H9 (cell line): ENCODE data around the gene KIF21B. TPM values are rescaled to one million over a fixed set of nuclear protein-coding genes. Genes with fewer than 3 reads are reported as not detected.
A peak's percentile ranks its signal among the peaks of the same experiment; 100 is the strongest.

Source experiments
- DNase-seq: peaks from one replicate; pipeline ENCODE4 v3.0.0-alpha.2; 2017
- H2AFZ ChIP-seq: one replicate; pipeline ENCODE4 v1.6.1; 2013; ENCODE audit warnings: mild to moderate bottlenecking, low read length, control low read depth, moderate library complexity
- H2AK5ac ChIP-seq: 2 replicates; pipeline ENCODE4 v1.6.1; 2013; ENCODE audit warnings: low read length, control low read depth, mixed read lengths; ENCODE audit not compliant: insufficient read length
- H2BK120ac ChIP-seq: one replicate; pipeline ENCODE4 v1.6.1; 2013; ENCODE audit warnings: low read depth, mild to moderate bottlenecking, low read length, control low read depth, inconsistent platforms; ENCODE audit not compliant: poor library complexity, severe bottlenecking
- H2BK12ac ChIP-seq: 2 replicates; pipeline ENCODE4 v1.6.1; 2013; ENCODE audit warnings: low read length, control low read depth, mixed read lengths, low read depth; ENCODE audit not compliant: insufficient read length
- H2BK15ac ChIP-seq: 2 replicates; pipeline ENCODE4 v1.6.1; 2013; ENCODE audit warnings: low read depth, low read length, control low read depth
- H2BK20ac ChIP-seq: one replicate; pipeline ENCODE4 v1.6.1; 2013; ENCODE audit warnings: low read depth, mild to moderate bottlenecking, low read length, control low read depth, inconsistent platforms; ENCODE audit not compliant: poor library complexity, severe bottlenecking
- H2BK5ac ChIP-seq: 2 replicates; pipeline ENCODE4 v1.6.1; 2013; ENCODE audit warnings: low read length, control low read depth, mixed read lengths; ENCODE audit not compliant: insufficient read length
- H3K14ac ChIP-seq: 2 replicates; pipeline ENCODE4 v1.6.1; 2013; ENCODE audit warnings: low read length, control low read depth; ENCODE audit not compliant: insufficient read depth
- H3K18ac ChIP-seq: 2 replicates; pipeline ENCODE4 v1.6.1; 2013; ENCODE audit warnings: low read depth, mild to moderate bottlenecking, mixed read lengths, low read length, control low read depth; ENCODE audit not compliant: insufficient read length
- H3K23ac ChIP-seq: 2 replicates; pipeline ENCODE4 v1.6.1; 2013; ENCODE audit warnings: low read length, control low read depth, mixed read lengths, low read depth; ENCODE audit not compliant: insufficient read length
- H3K23me2 ChIP-seq: 2 replicates; pipeline ENCODE4 v1.6.1; 2013; ENCODE audit warnings: low read depth, mild to moderate bottlenecking, mixed read lengths, low read length, control low read depth; ENCODE audit not compliant: insufficient read length, poor library complexity, severe bottlenecking
- H3K27ac ChIP-seq: 2 replicates; pipeline ENCODE4 v1.5.1; 2013; ENCODE audit warnings: low read length, control low read depth, mixed read lengths, low read depth; ENCODE audit not compliant: insufficient read length
- H3K27me3 ChIP-seq: 2 replicates; pipeline ENCODE4 v1.6.1; 2013; ENCODE audit warnings: low read length, control low read depth, inconsistent platforms; ENCODE audit not compliant: insufficient read depth
- H3K4ac ChIP-seq: 2 replicates; pipeline ENCODE4 v1.6.1; 2013; ENCODE audit warnings: low read depth, mild to moderate bottlenecking, control low read depth, inconsistent platforms, low read length, moderate library complexity
- H3K4me1 ChIP-seq: 2 replicates; pipeline ENCODE4 v1.6.1; 2013; ENCODE audit warnings: low read length, control low read depth, inconsistent platforms; ENCODE audit not compliant: insufficient read depth
- H3K4me2 ChIP-seq: 2 replicates; pipeline ENCODE4 v1.6.1; 2013; ENCODE audit warnings: low read length, control low read depth, mixed read lengths; ENCODE audit not compliant: insufficient read length, insufficient read depth
- H3K56ac ChIP-seq: 2 replicates; pipeline ENCODE4 v1.6.1; 2013; ENCODE audit warnings: low read depth, mild to moderate bottlenecking, mixed read lengths, low read length, control low read depth; ENCODE audit not compliant: insufficient read length
- H3K79me1 ChIP-seq: 2 replicates; pipeline ENCODE4 v1.6.1; 2013; ENCODE audit warnings: low read depth, mild to moderate bottlenecking, moderate library complexity, low read length, control low read depth, inconsistent platforms; ENCODE audit not compliant: insufficient read depth, poor library complexity, severe bottlenecking
- H3K79me2 ChIP-seq: 2 replicates; pipeline ENCODE4 v1.6.1; 2013; ENCODE audit warnings: low read length, control low read depth, inconsistent platforms; ENCODE audit not compliant: insufficient read depth
- H3K9ac ChIP-seq: 2 replicates; pipeline ENCODE4 v1.6.1; 2013; ENCODE audit warnings: low read length, control low read depth, mixed read lengths; ENCODE audit not compliant: insufficient read length; ENCODE audit errors: extremely low read depth
- H3K9me3 ChIP-seq: one replicate; pipeline ENCODE4 v1.6.1; 2013; ENCODE audit warnings: low read depth, low read length, inconsistent platforms; ENCODE audit not compliant: control insufficient read depth
- H3T11ph ChIP-seq: one replicate; pipeline ENCODE4 v1.6.1; 2013; ENCODE audit warnings: mild to moderate bottlenecking, low read length, control low read depth, inconsistent platforms
- H4K20me1 ChIP-seq: one replicate; pipeline ENCODE4 v1.6.1; 2013; ENCODE audit not compliant: control insufficient read depth, insufficient read length, insufficient read depth
- H4K5ac ChIP-seq: 2 replicates; pipeline ENCODE4 v1.6.1; 2013; ENCODE audit warnings: low read depth, mild to moderate bottlenecking, mixed read lengths, low read length, control low read depth; ENCODE audit not compliant: insufficient read length
- H4K8ac ChIP-seq: replicated peaks from 2 replicates; pipeline ENCODE4 v1.6.1; 2013; ENCODE audit warnings: low read length, control low read depth, mixed read lengths, low read depth; ENCODE audit not compliant: insufficient read length
- H4K91ac ChIP-seq: 2 replicates; pipeline ENCODE4 v1.6.1; 2013; ENCODE audit warnings: low read depth, mild to moderate bottlenecking, moderate library complexity, mixed read lengths, low read length, control low read depth; ENCODE audit not compliant: insufficient read length
- H3K27ac Mint-ChIP-seq, 3 experiments: 2 replicates in 2 of 3; 3 replicates in 1 of 3; pipeline ENCODE4 v1.8.0; 2020 to 2021; ENCODE audit warnings: mixed read lengths in 3 of 3, mild to moderate bottlenecking in 1 of 3, moderate library complexity in 1 of 3
- H3K27me3 Mint-ChIP-seq: 2 replicates; pipeline ENCODE4 v1.8.0; 2021; ENCODE audit warnings: low read depth, mild to moderate bottlenecking, moderate library complexity, mixed read lengths
- H3K36me3 Mint-ChIP-seq, 3 experiments: 2 replicates in 2 of 3; 3 replicates in 1 of 3; pipeline ENCODE4 v1.8.0; 2020 to 2021; ENCODE audit warnings: low read depth in 3 of 3, mixed read lengths in 3 of 3; ENCODE audit not compliant: insufficient read depth in 1 of 3
- H3K4me1 Mint-ChIP-seq, 2 experiments: 2 replicates each; pipeline ENCODE4 v1.8.0; 2020; ENCODE audit warnings: mixed read lengths in 2 of 2
- H3K4me3 Mint-ChIP-seq, 2 experiments: 2 replicates in 1 of 2; 3 replicates in 1 of 2; pipeline ENCODE4 v1.8.0; 2020 to 2021; ENCODE audit warnings: mild to moderate bottlenecking in 2 of 2, mixed read lengths in 2 of 2, moderate library complexity in 1 of 2
- H3K9me3 Mint-ChIP-seq, 2 experiments: 2 replicates in 1 of 2; 3 replicates in 1 of 2; pipeline ENCODE4 v1.8.0; 2020; ENCODE audit warnings: mild to moderate bottlenecking in 2 of 2, mixed read lengths in 2 of 2, moderate library complexity in 1 of 2
- WGBS: extraction: QIAGEN DNeasy Blood & Tissue Kit; methylation state at CpG from one replicate; pipeline ENCODE4 v1.1.7; 2013; ENCODE audit warnings: missing lambda C conversion rate, low lambda C conversion rate, mixed read lengths; ENCODE audit not compliant: insufficient read length; ENCODE audit errors: extremely low coverage; 5-methylcytosine and 5-hydroxymethylcytosine counted together
- total RNA-seq: library from RNA; stranded (reverse); gene quantifications from 2 replicates; pipeline ENCODE4 v1.2.1, GENCODE V29; 2021
- TF ChIP-seq, protein P1 (sequence below): fragments of 200-600 bp; sonication (generic); conservative IDR thresholded peaks from 3 replicates; pipeline ENCODE4 v1.8.0; 2021; ENCODE audit warnings: antibody characterized with exemption, mild to moderate bottlenecking

The KIF21B gene
- total RNA-seq, 1 experiment from 2014 or later = 7.5 TPM

DNA sequence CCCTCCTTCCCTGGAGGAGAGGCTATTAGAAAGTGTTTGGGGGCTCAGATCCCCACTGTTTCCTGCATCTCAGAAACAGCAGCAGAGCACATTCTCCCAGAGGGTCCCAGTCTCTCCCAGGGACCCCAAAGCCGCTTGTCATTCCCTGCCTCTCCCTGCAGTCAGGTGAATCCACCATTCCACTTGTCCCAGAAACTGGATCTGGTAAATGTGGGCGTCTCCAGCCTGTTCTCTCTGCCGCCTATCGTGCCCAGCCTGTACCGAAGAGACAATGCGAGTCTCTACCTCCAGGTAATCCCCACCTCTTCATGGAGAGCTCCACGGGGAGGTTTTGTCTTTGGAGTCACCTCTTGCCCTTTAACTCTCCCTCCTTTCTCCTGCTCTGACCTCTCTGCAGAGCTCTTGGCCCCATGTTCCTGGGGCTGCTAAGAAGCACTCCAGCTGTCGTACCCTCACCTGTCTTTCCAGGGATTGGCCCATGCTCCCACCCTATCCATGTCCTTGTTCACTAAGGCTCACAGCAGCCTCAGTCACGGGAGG lies 101.9 kb downstream of the KIF21B start:
- H2AK5ac ChIP-seq = no peak overlapping the region
- H3T11ph ChIP-seq = no peak overlapping the region
- no CpG with 5 or more reads among the region's 9 CpGs for WGBS
- TF ChIP-seq, protein P1, sequence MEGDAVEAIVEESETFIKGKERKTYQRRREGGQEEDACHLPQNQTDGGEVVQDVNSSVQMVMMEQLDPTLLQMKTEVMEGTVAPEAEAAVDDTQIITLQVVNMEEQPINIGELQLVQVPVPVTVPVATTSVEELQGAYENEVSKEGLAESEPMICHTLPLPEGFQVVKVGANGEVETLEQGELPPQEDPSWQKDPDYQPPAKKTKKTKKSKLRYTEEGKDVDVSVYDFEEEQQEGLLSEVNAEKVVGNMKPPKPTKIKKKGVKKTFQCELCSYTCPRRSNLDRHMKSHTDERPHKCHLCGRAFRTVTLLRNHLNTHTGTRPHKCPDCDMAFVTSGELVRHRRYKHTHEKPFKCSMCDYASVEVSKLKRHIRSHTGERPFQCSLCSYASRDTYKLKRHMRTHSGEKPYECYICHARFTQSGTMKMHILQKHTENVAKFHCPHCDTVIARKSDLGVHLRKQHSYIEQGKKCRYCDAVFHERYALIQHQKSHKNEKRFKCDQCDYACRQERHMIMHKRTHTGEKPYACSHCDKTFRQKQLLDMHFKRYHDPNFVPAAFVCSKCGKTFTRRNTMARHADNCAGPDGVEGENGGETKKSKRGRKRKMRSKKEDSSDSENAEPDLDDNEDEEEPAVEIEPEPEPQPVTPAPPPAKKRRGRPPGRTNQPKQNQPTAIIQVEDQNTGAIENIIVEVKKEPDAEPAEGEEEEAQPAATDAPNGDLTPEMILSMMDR = no peak
- H3K27me3 ChIP-seq = no peaks in the 10 kb centered on the region
- H3K9ac ChIP-seq = no peak overlapping the region
- H2BK5ac ChIP-seq = no peak overlapping the region
- peak overlapping the region in 1 of 3 experiments; percentile 15; a peak in 2 of 7 replicates for H3K27ac Mint-ChIP-seq
- no peak overlapping the region for H3K27ac ChIP-seq
- H4K5ac ChIP-seq = no peak overlapping the region
- no peaks in the 10 kb centered on the region for H3K36me3 Mint-ChIP-seq
- H2BK20ac ChIP-seq = no peak overlapping the region
- H3K18ac ChIP-seq = no peak overlapping the region
- H4K20me1 ChIP-seq = no peaks in the 10 kb centered on the region
- H4K91ac ChIP-seq = no peak overlapping the region
- H3K79me2 ChIP-seq = no peaks in the 10 kb centered on the region
- no peaks in the 10 kb centered on the region for H3K9me3 Mint-ChIP-seq
- no peaks in the 10 kb centered on the region for H3K9me3 ChIP-seq
- peaks cover 15 to 27% of the 10 kb centered on the region in 2 experiments for H3K4me1 Mint-ChIP-seq
- peaks cover 2% of the 10 kb centered on the region; the same call in 1 of the 2 replicates for H3K27me3 Mint-ChIP-seq
- no peak for DNase-seq
- no peak overlapping the region for H4K8ac ChIP-seq
- no peak overlapping the region for H3K4ac ChIP-seq
- H3K4me2 ChIP-seq = no peak overlapping the region
- H3K79me1 ChIP-seq = no peaks in the 10 kb centered on the region
- H3K4me3 Mint-ChIP-seq = no peak overlapping the region
- no peak overlapping the region for H3K23ac ChIP-seq
- no peak overlapping the region for H2BK15ac ChIP-seq
- no peaks in the 10 kb centered on the region for H3K23me2 ChIP-seq
- no peak overlapping the region for H2BK12ac ChIP-seq
- H2AFZ ChIP-seq = no peak overlapping the region
- H3K56ac ChIP-seq = no peak overlapping the region
- no peak overlapping the region for H2BK120ac ChIP-seq
- peaks cover 3% of the 10 kb centered on the region; the same call in 1 of the 2 replicates for H3K4me1 ChIP-seq
- H3K14ac ChIP-seq = no peak overlapping the region

Other genes starting within 250 kb of the KIF21B start
- not detected in 2 replicates for gene GPR25, start 150.7 kb downstream of the KIF21B start, total RNA-seq
- gene INAVA, start 128.8 kb downstream of the KIF21B start, total RNA-seq = 36.8 and 37.2 TPM in 2 replicates
- gene CACNA1S, start 88.7 kb upstream of the KIF21B start, total RNA-seq = 0.04 TPM in 1 of 2 replicates, not detected in the other
- gene ASCL5, start 103.5 kb upstream of the KIF21B start, total RNA-seq = 0.15 and 0.31 TPM in 2 replicates
- 86.4 and 93.4 TPM in 2 replicates for gene TMEM9, start 130.8 kb upstream of the KIF21B start, total RNA-seq
- gene IGFN1, start 167.1 kb upstream of the KIF21B start, total RNA-seq = not detected in 2 replicates